Activated CD8-positive, alpha-beta memory T cell treated with anti-CD3 and anti-CD28 coated beads, Interleukin-2, amount 50 U/mL, for 24 hours (primary cell): ENCODE data around the gene VEPH1.

Source experiments
- DNase-seq: peaks from one replicate; pipeline ENCODE4 v3.0.0-alpha.2; 2020; ENCODE audit errors: extremely low read depth

VEPH1 gene

GRCh38 chr3:157429708-157430107, 73.5 kb downstream of the VEPH1 start:
- no peak for DNase-seq

- DNase-seq, result no peak
Measured at GRCh38 chr3:157428853-157429252, 74.4 kb downstream of the VEPH1 start.

- DNase-seq, result no peak
Measured at GRCh38 chr3:157427901-157428300, 75.3 kb downstream of the VEPH1 start.

DNA sequence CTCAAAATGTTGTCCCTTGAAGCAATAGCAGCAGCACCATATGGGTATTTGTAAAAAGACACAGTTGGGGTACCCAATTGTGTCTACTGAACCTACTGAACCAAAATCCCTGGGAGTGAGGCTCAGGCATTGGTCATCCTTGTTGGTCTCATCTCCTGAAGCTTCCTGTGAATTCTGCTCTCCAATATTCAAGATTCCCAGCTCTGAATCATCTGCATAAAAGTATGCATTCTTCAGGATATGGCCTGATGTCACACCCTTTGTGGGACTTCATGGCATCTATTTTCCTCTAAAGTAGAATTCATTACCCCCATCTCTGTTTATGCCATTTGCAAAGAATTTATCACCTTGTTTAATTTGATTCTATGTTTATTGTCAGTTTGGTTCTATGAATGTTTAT, 79.9 kb downstream of the VEPH1 start:
- DNase-seq, result no peak

GRCh38 chr3:157420606-157421130, 82.5 kb downstream of the VEPH1 start:
- no peak for DNase-seq

GRCh38 chr3:157418104-157418503, 85.1 kb downstream of the VEPH1 start:
- DNase-seq, result no peak

DNA sequence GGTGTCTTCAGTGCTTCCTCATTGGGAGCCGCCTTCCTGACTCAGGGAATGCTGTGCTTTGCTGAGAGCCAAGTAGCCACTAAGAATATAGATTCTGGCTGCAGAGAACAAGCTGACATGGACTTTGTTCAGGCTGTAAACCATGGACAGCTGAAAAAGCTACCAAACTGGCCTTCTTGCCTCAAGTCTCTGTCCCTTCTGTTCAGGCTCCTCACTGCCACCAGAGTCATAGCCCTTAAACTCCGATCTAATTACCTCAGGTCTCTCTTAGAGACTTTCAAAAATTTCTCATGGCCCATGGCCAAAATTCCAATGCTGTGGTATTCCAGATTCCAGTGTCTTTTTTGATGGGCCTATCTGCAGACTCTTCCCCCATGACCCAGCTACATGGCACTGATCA, 86.0 kb downstream of the VEPH1 start:
- no peak for DNase-seq

- no peak for DNase-seq
Measured at GRCh38 chr3:157416347-157417087, 86.7 kb downstream of the VEPH1 start.

- DNase-seq, result no peak
Measured at GRCh38 chr3:157414861-157415260, 88.4 kb downstream of the VEPH1 start.

- no peak for DNase-seq
Measured at GRCh38 chr3:157412323-157412855, 90.8 kb downstream of the VEPH1 start.

DNA sequence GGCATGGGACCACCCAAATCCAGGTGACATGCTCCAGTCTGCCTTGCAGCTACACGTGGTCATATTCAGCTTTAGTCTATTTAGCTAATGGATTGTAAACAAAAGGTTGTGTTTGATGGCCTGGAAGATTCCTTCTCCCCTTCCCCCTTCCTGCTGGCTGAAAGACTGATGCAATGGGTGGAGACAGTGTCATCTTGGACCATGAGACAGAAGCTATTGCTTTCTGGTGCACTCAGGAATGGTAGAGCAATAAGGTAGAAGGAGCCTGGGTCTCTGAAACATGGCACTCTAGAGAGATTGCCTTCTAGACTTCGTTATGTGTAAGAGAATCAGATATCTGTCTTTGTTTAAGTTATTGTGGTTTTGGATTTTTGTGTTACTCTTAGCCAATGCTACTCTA, 92.3 kb downstream of the VEPH1 start:
- no peak for DNase-seq

DNA sequence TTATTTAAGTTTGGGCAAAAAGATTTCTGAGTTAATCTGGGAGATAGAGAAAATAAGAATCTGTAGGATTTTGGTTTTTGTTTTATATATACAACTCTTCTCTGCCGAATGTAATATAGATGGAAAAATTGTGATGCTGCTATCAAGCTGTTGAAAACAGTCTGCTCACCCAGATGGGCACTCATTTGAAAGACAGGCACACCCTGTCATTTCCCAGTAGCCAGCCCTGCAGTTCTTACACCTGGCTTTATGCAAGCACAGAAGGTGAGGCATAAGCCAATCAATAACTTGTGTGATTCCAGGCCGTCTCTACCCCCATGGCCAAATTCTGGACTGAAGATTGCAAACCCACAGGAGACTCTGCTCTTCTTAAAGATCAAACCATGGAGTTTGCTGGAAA, 93.7 kb downstream of the VEPH1 start:
- DNase-seq, result no peak

- DNase-seq, result no peak
Measured at GRCh38 chr3:157408499-157409149, 94.6 kb downstream of the VEPH1 start.

- no peak for DNase-seq
Measured at GRCh38 chr3:157407769-157408168, 95.4 kb downstream of the VEPH1 start.

GRCh38 chr3:157406394-157406793, 96.8 kb downstream of the VEPH1 start:
- no peak for DNase-seq

DNA sequence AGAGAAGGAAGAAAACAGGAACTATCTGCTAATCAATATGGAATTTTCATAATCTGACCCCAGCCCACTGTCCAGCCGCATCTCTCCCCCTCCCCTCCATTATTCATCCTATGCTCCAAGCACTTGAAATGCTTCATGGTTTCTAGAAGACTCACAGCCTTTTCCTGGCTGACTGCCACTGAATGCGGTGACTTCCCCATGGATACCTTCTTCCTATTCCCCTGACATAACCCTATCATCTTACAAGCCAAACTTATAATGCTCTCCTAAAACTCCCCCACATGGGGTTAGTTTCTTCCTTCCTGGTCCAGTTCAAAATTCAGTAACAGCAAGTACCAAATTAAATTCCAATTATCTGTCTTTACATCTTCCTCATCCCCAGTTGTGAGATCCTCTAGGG, 97.8 kb downstream of the VEPH1 start:
- no peak for DNase-seq

DNA sequence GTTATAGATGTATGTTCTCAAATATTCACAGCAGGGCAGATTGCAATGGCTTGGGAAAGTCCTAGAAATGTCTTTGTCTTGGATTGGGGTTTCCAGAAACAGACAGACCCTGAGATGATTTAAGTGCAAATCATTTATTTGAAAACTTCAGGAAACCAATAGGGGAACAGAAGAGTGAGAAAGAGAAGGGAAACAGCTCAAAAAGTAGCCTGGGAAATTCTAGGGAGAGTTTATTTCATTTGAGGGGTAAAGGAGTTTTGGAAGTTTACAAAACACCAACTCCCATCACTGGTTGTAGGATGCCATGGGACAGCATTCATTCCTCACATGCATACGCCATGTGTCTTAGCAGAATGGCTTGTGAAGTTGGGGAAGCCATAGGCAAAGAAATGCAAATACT, 98.8 kb downstream of the VEPH1 start:
- DNase-seq, result no peak

DNA sequence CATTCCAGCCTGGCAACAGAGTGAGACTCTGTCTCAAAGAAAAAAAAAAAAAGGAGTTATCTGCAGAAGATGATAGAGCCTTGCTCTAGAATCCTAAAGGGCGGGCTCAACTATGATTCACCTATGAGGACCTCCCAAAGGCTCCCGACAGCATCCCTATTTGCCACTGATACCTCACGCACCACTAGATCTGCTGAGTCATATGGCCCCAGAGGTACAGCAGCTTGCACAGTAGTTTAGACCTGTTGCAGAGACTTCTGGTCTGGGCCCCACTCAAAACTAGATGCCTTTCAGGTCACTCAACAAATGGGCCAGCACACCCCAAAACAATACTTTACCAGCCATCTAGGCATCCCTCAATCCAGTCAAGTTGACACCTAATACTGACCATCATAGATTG, 104.6 kb downstream of the VEPH1 start:
- DNase-seq, result no peak

GRCh38 chr3:157394411-157394810, 108.8 kb downstream of the VEPH1 start:
- no peak for DNase-seq

GRCh38 chr3:157393113-157393512, 110.1 kb downstream of the VEPH1 start:
- DNase-seq, result no peak

DNA sequence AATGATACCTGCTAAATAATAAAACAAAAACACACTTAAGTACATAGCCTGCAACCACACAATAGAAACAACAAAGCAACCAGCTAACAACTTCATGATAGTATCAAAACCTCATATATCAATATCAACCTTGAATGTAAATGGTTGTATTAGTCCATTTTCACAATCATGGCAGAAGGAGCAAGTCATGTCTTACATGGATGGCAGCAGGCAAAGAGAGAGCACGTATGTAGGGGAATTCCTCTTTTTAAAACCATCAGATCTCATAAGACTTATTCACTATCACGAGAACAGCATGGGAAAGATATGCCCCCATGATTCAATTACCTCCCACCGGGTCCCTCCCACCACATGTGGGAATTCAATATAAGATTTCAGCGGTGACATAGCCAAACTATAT, 111.1 kb downstream of the VEPH1 start:
- no peak for DNase-seq

- no peak for DNase-seq
Measured at GRCh38 chr3:157390713-157391515, 112.3 kb downstream of the VEPH1 start.
